K562 (cell line): ENCODE data around the gene CRYBG3. TPM values are rescaled to one million over a fixed set of nuclear protein-coding genes. Genes with fewer than 3 reads are reported as not detected.
A peak's percentile ranks its signal among the peaks of the same experiment; 100 is the strongest.

ENCODE experiments used
- ATAC-seq: fragments of 200-7000 bp; cut with Tn5 transposase; 3 replicates; pipeline ENCODE4 v1.9.1; 2020; ENCODE audit warnings: moderate library complexity
- BruUV-seq: library from RNA; stranded (reverse); fragments of 400-500 nt; replicated peaks from 2 replicates; lab custom pipeline; 2021; lab: Mats Ljungman, UMichigan
- CTCF ChIA-PET: fragments of 300-600 bp; formaldehyde crosslinking; extraction: SDS; loops from one replicate; lab custom pipeline; 2021; ENCODE audit warnings: low intra/inter-chr PET ratio; lab: Yijun Ruan, JAX
- POLR2A ChIA-PET: fragments of 300-600, 350-650 bp; sonication (Branson Sonifier 250); formaldehyde crosslinking; extraction: SDS; loops from one replicate; lab custom pipeline; 2021; ENCODE audit warnings: antibody characterized with exemption, inconsistent platforms; lab: Yijun Ruan, JAX
- DNase-seq, 4 experiments: peaks; one replicate each; pipeline versions ENCODE4 v3.0.0 to v3.0.0-alpha.2; 2011 to 2018; ENCODE audit warnings: low spot score in 3 of 4, mixed read lengths in 3 of 4; ENCODE audit errors: extremely low read depth in 1 of 4
- FAIRE-seq: peaks from 2 replicates; lab custom pipeline; 2011; peaks lifted over from hg19 to GRCh38; lab: Jason Lieb, UNC
- H2AFZ ChIP-seq: 2 replicates; pipeline ENCODE4 v1.6.0; 2011; ENCODE audit warnings: low read depth, low read length, control low read depth, inconsistent platforms
- H3K27ac ChIP-seq: fragments of 200-600 bp; 3 replicates; pipeline ENCODE4 v1.8.0; 2011; ENCODE audit warnings: low read depth, mild to moderate bottlenecking, control low read depth, inconsistent platforms, low read length, moderate library complexity, mixed read lengths; ENCODE audit errors: extremely low read depth
- H3K27me3 ChIP-seq, 2 experiments: fragments of 300-600 bp in 1 of 2; 2 replicates in 1 of 2; 3 replicates in 1 of 2; pipeline versions ENCODE4 v1.6.0 to v1.8.0; 2011; ENCODE audit warnings: inconsistent platforms in 2 of 2, low read length in 2 of 2, mild to moderate bottlenecking in 1 of 2, mixed read lengths in 1 of 2, moderate library complexity in 1 of 2; ENCODE audit not compliant: control insufficient read depth in 2 of 2, insufficient read depth in 2 of 2
- H3K36me3 ChIP-seq: fragments of 300-600 bp; 3 replicates; pipeline ENCODE4 v1.8.0; 2011; ENCODE audit warnings: mild to moderate bottlenecking, low read length, inconsistent platforms; ENCODE audit not compliant: control insufficient read depth, insufficient read depth
- H3K4me1 ChIP-seq, 2 experiments: fragments of 200-600 bp in 1 of 2; replicated peaks in 1 of 2; 2 replicates in 1 of 2; 3 replicates in 1 of 2; pipeline versions ENCODE4 v1.5.1 to v1.8.0; 2011; ENCODE audit warnings: inconsistent platforms in 2 of 2, low read length in 2 of 2, mild to moderate bottlenecking in 1 of 2, mixed read lengths in 1 of 2, moderate library complexity in 1 of 2; ENCODE audit not compliant: control insufficient read depth in 2 of 2, insufficient read depth in 2 of 2
- H3K4me2 ChIP-seq: 2 replicates; pipeline ENCODE4 v1.6.1; 2011; ENCODE audit warnings: low read length, control low read depth, inconsistent platforms, mixed read lengths; ENCODE audit not compliant: insufficient read depth
- H3K4me3 ChIP-seq: fragments of 200-600 bp; sonication (generic), shearing (Covaris generic); 2 replicates; pipeline ENCODE4 v1.5.1; 2016; ENCODE audit warnings: control low read depth, inconsistent platforms
- H3K79me2 ChIP-seq: fragments of 200-600 bp; 3 replicates; pipeline ENCODE4 v1.8.0; 2011; ENCODE audit warnings: low read length, inconsistent platforms; ENCODE audit not compliant: control insufficient read depth, insufficient read depth
- H3K9ac ChIP-seq, 2 experiments: 2 replicates each; pipeline versions ENCODE4 v1.6.0 to v1.6.1; 2011; ENCODE audit warnings: low read depth in 2 of 2, low read length in 2 of 2, control low read depth in 1 of 2, inconsistent platforms in 1 of 2, mild to moderate bottlenecking in 1 of 2, mixed read lengths in 1 of 2; ENCODE audit not compliant: insufficient read depth in 1 of 2
- H3K9me1 ChIP-seq: one replicate; pipeline ENCODE4 v1.6.0; 2011; ENCODE audit warnings: inconsistent platforms, mild to moderate bottlenecking, low read length, moderate library complexity; ENCODE audit not compliant: control insufficient read depth, insufficient read depth
- H3K9me3 ChIP-seq: replicated peaks from 2 replicates; pipeline ENCODE4 v1.5.1; 2011; ENCODE audit warnings: low read depth, low read length, inconsistent platforms; ENCODE audit not compliant: control insufficient read depth, insufficient read depth
- H4K20me1 ChIP-seq: replicated peaks from 2 replicates; pipeline ENCODE4 v1.6.1; 2011; ENCODE audit warnings: low read length, inconsistent platforms, mixed read lengths; ENCODE audit not compliant: control insufficient read depth, insufficient read depth
- PRDM10 ChIP-seq: fragments of 450-650 bp; IDR thresholded peaks from 2 replicates; pipeline ENCODE4 v1.6.1; 2018; ENCODE audit not compliant: partially characterized antibody
- ZNF609 ChIP-seq: sonication (generic); formaldehyde crosslinking; IDR thresholded peaks from 2 replicates; pipeline ENCODE4 v1.8.1; 2023; ENCODE audit warnings: missing genetic modification reagents, mild to moderate bottlenecking, borderline replicate concordance
- WGBS: fragments of 100-300 bp; shearing (Covaris generic); methylation state at CpG from one replicate; pipeline ENCODE4 v1.1.6; 2016; ENCODE audit warnings: low coverage, mixed read lengths; ENCODE audit not compliant: insufficient coverage; ENCODE audit errors: missing lambda C conversion rate; 5-methylcytosine and 5-hydroxymethylcytosine counted together
- in situ Hi-C: fragments of 300-500 bp; cut with MboI; formaldehyde crosslinking; loops from 4 replicates; pipeline ENCODE4 v1.15.0; 2018; ENCODE audit warnings: inconsistent platforms, mixed read lengths
- intact Hi-C: fragments of 100-400 bp; cut with micrococcal nuclease; formaldehyde crosslinking; loops from 2 replicates; pipeline ENCODE4 v1.14.2; 2022
- polyA plus RNA-seq, 8 experiments: library from polyadenylated mRNA; depleted of rRNA in 4 of 8; stranded (reverse) in 5 of 8; unstranded in 3 of 8; fragments of >200 nt; fragmentation: Nextera tagmentation in 2 of 8; fragmentation: Illumina TruSeq in 1 of 8; extraction: Ambion mirVana in 2 of 8; extraction: Trizol in 1 of 8; gene quantifications; 2 replicates each; pipeline versions ENCODE4 v1.2.1 to v1.2.3, GENCODE V29; 2011 to 2014; ENCODE audit warnings: inconsistent platforms in 1 of 8, missing spikeins in 1 of 8
- total RNA-seq, 7 experiments: library from RNA; depleted of rRNA in 6 of 7; stranded (reverse); fragments of >200 nt in 6 of 7; fragmentation: Illumina TruSeq in 2 of 7; extraction: Trizol in 2 of 7; gene quantifications; 2 replicates each; pipeline versions ENCODE4 v1.2.1 to v1.2.3, GENCODE V29; 2011 to 2021; ENCODE audit warnings: low replicate concordance in 1 of 7

CRYBG3 gene
- total and polyA plus RNA-seq, 9 of the 15 experiments (the other 6 are each of a cell fraction or from before 2014, with no cell fraction given) = 0.08 to 0.72 (median 0.18) TPM

- Histone ChIP-seq H4K20me1 (no peaks in the 10 kb centered on the region), H3K9me3 (no peaks in the 10 kb centered on the region), H3K4me1 (peaks cover 0 to 11% of the 10 kb centered on the region in 2 experiments; a peak in 4 of 5 replicates), H3K9ac (no peak overlapping the region), H3K27ac (no peak overlapping the region), H3K4me2 (0 out of 2 replicates have a peak overlapping the region, but pooled peaks have one; percentile 12), H2AFZ (no peak overlapping the region), H3K79me2 (peaks cover 42% of the 10 kb centered on the region), H3K4me3 (peak overlapping the region; percentile 3; the same call in 1 of the 2 replicates), H3K9me1 (no peaks in the 10 kb centered on the region), H3K27me3 (no peaks in the 10 kb centered on the region), H3K36me3 (peaks cover 14% of the 10 kb centered on the region; the same call in 1 of the 3 replicates)
- POLR2A ChIA-PET = no interaction called here
- BruUV-seq = no TSS peak
- in situ Hi-C loops = no loop called here
- no peak for DNase-seq
- 66% methylated on average over 5 of the region's 5 CpGs for WGBS
- TF ChIP-seq ZNF609 (CRISPR knock-in tag) (no peak), PRDM10 (peak; percentile 60)
- intact Hi-C loops = no loop called here
- no peak for FAIRE-seq
- ATAC-seq = no peak
- CTCF ChIA-PET = no interaction called here
Measured at GRCh38 chr3:97969541-97969940, 147.7 kb downstream of the CRYBG3 start.
